Fibroblast of lung (primary cell): ENCODE measurements around the gene RGS3.

Source experiments
- CTCF ChIP-seq, 2 donors: IDR thresholded peaks in 1 of 2; conservative IDR thresholded peaks in 1 of 2; 1 replicate in 1 of 2; 2 replicates in 1 of 2; pipeline ENCODE4 v1.5.1; 2011 to 2012; ENCODE audit warnings: low read length in 2 of 2, control low read depth in 1 of 2, inconsistent platforms in 1 of 2, low read depth in 1 of 2, mild to moderate bottlenecking in 1 of 2
- EZH2 ChIP-seq: IDR thresholded peaks from 2 replicates; pipeline ENCODE4 v1.5.1; 2012; ENCODE audit warnings: low read length, control low read depth, mild to moderate bottlenecking; ENCODE audit errors: missing control alignments

- no peak for TF ChIP-seq EZH2
- no peak for TF ChIP-seq CTCF (conservative IDR thresholded peaks at IDR 0.05 in 1 of 2, IDR thresholded peaks at IDR 0.05 in 1 of 2; ENCODE audit: low read depth in 1 of 2, low read length in 2 of 2)
Observed at GRCh38 chr9:113558632-113559502, 95.3 kb downstream of the RGS3 start.
